HepG2 (cell line): Measurements from ENCODE around the gene AP4M1. TPM values are rescaled to one million over a fixed set of nuclear protein-coding genes. Genes with fewer than 3 reads are reported as not detected.
A peak's percentile ranks its signal among the peaks of the same experiment; 100 is the strongest.

Experiments used
- DMAP1 ChIP-seq: IDR thresholded peaks from 2 replicates; pipeline ENCODE4 v1.6.1; 2016
- IRF1 ChIP-seq: sonication (generic); formaldehyde crosslinking; IDR thresholded peaks from 2 replicates; pipeline ENCODE4 v1.4.0; 2020; ENCODE audit warnings: low read depth, mild to moderate bottlenecking, missing genetic modification reagents
- KDM2A ChIP-seq: sonication (generic); formaldehyde crosslinking; IDR thresholded peaks from 2 replicates; pipeline ENCODE4 v1.4.0; 2020; ENCODE audit warnings: low read depth, missing genetic modification reagents, borderline replicate concordance
- MAF1 ChIP-seq: sonication (generic); formaldehyde crosslinking; IDR thresholded peaks from 2 replicates; pipeline ENCODE4 v1.5.0; 2020; ENCODE audit warnings: missing genetic modification reagents, borderline replicate concordance
- PRDM15 ChIP-seq: sonication (generic); formaldehyde crosslinking; IDR thresholded peaks from 2 replicates; pipeline ENCODE4 v1.4.0; 2020; ENCODE audit warnings: missing genetic modification reagents
- TAF1 ChIP-seq: sonication (generic); formaldehyde crosslinking; IDR thresholded peaks from 2 replicates; pipeline ENCODE4 v1.4.0; 2020; ENCODE audit warnings: missing genetic modification reagents
- TEAD3 ChIP-seq: optimal IDR thresholded peaks from 2 replicates; pipeline ENCODE3; 2016; ENCODE audit warnings: borderline replicate concordance
- U2AF1 ChIP-seq: fragments of 200-400 bp; formaldehyde crosslinking; optimal IDR thresholded peaks from 2 replicates; pipeline ENCODE3; 2017; ENCODE audit warnings: mild to moderate bottlenecking, low read depth, low read length
- XBP1 ChIP-seq: sonication (generic); formaldehyde crosslinking; IDR thresholded peaks from 2 replicates; pipeline ENCODE4 v1.5.0; 2020; ENCODE audit warnings: missing genetic modification reagents
- ZFP62 ChIP-seq: sonication (generic); formaldehyde crosslinking; IDR thresholded peaks from 2 replicates; pipeline ENCODE4 v1.4.0; 2020; ENCODE audit warnings: missing genetic modification reagents
- ZGPAT ChIP-seq: IDR thresholded peaks from 2 replicates; pipeline ENCODE4 v1.6.1; 2016; ENCODE audit warnings: mild to moderate bottlenecking
- ZNF263 ChIP-seq: sonication (generic); formaldehyde crosslinking; IDR thresholded peaks from 2 replicates; pipeline ENCODE4 v1.4.0; 2020; ENCODE audit warnings: missing genetic modification reagents
- ZNF274 ChIP-seq: sonication (generic); formaldehyde crosslinking; IDR thresholded peaks from 2 replicates; pipeline ENCODE4 v1.5.1; 2020; ENCODE audit warnings: mild to moderate bottlenecking, missing genetic modification reagents
- ZNF44 ChIP-seq: sonication (generic); formaldehyde crosslinking; IDR thresholded peaks from 2 replicates; pipeline ENCODE4 v1.5.1; 2020; ENCODE audit warnings: mild to moderate bottlenecking, missing genetic modification reagents
- polyA plus RNA-seq, 8 experiments: library from polyadenylated mRNA; depleted of rRNA in 3 of 8; stranded (reverse) in 7 of 8; unstranded in 1 of 8; fragments of >200 nt; fragmentation: Illumina TruSeq in 4 of 8; extraction: Trizol in 4 of 8; gene quantifications; 2 replicates each; pipeline versions ENCODE4 v1.2.1 to v1.2.3, GENCODE V29; 2011 to 2016; ENCODE audit warnings: low read depth in 4 of 8, missing spikeins in 1 of 8, mixed read lengths in 1 of 8; ENCODE audit not compliant: insufficient read depth in 1 of 8
- total RNA-seq, 5 experiments: library from RNA; depleted of rRNA; stranded (reverse); fragments of >200 nt; fragmentation: Illumina TruSeq; extraction: Trizol; gene quantifications; 2 replicates each; pipeline ENCODE4 v1.2.3, GENCODE V29; 2016; ENCODE audit warnings: low read depth in 1 of 5

Gene AP4M1
- total and polyA plus RNA-seq, 2 of the 13 experiments (the other 11 are each of a cell fraction or from before 2014, with no cell fraction given) = 6.3 to 9.7 TPM

- peak; percentile 95 for TF ChIP-seq ZGPAT
- peak; percentile 90 for TF ChIP-seq TAF1
- TF ChIP-seq DMAP1 (CRISPR knock-in tag) = peak; percentile 99
- TF ChIP-seq ZNF263 (CRISPR knock-in tag) = peak; percentile 20
- peak; percentile 95; the same call in 1 of the 2 replicates for TF ChIP-seq XBP1 (CRISPR knock-in tag)
- peak; percentile 81 for TF ChIP-seq MAF1 (CRISPR knock-in tag)
- TF ChIP-seq IRF1 (CRISPR knock-in tag) = no peak
- TF ChIP-seq U2AF1 = peak; percentile 31
- TF ChIP-seq ZFP62 (CRISPR knock-in tag) = no peak
- no peak for TF ChIP-seq PRDM15 (CRISPR knock-in tag)
- TF ChIP-seq KDM2A (CRISPR knock-in tag) = peak; percentile 89; the same call in 1 of the 2 replicates
- TF ChIP-seq ZNF274 (CRISPR knock-in tag) = peak; percentile 93
- TF ChIP-seq ZNF44 = 0 out of 2 replicates have a peak, but pooled peaks have one; percentile 40
- peak; percentile 64 for TF ChIP-seq TEAD3 (CRISPR knock-in tag)
Observed at GRCh38 chr7:100081535-100082102, 19.8 kb upstream of the AP4M1 start, which contains the start of gene ZNF3 (continued).
